C4-2B (cell line): ENCODE results near the gene AMHR2.
"Not testable (repeated sequence)": the region's sequence is repeated elsewhere in the genome, so short reads cannot be mapped to it uniquely, and the experiment has no call there.

ENCODE experiments used
- H3K27ac ChIP-seq: fragments of 450-650 bp; 2 replicates; pipeline ENCODE4 v1.5.1; 2017
- ZFX ChIP-seq: fragments of 450-650 bp; IDR thresholded peaks from 2 replicates; pipeline ENCODE4 v1.6.1; 2017
- TF ChIP-seq, protein P1 (sequence below): fragments of 450-650 bp; conservative IDR thresholded peaks from 2 replicates; pipeline ENCODE4 v1.5.1; 2017; ENCODE audit warnings: mild to moderate bottlenecking

Gene AMHR2

DNA sequence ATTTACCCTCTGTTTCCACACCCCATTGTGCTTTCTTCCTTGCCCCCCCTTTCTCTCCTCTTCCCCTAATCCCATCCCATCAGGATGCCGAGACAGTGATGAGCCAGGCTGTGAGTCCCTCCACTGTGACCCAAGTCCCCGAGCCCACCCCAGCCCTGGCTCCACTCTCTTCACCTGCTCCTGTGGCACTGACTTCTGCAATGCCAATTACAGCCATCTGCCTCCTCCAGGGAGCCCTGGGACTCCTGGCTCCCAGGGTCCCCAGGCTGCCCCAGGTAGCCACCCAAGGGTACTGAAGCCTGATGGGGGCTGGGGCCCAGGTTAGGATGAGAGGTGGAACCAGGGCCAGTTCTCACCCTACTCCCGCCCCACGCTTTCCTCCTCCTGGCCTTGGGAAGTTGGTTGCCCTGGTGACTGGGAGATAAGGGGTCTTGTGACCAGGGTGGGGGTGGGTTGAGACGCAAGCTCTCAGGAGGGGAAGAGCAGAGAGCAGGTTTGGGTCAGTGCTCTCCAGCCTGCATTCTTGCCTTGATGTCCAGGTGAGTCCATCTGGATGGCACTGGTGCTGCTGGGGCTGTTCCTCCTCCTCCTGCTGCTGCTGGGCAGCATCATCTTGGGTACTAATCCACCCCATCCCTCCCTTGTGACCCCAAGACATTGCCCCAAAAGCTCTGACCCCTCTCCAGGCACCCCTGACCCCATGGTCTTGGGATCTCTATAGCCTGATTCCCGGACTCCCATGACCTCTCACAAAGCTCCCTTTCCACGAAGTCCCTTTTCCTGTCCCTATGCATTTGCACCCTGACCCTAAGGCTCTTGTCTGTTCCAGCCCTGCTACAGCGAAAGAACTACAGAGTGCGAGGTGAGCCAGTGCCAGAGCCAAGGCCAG lies 1.2 kb downstream of the AMHR2 start:
- TF ChIP-seq, protein P1, sequence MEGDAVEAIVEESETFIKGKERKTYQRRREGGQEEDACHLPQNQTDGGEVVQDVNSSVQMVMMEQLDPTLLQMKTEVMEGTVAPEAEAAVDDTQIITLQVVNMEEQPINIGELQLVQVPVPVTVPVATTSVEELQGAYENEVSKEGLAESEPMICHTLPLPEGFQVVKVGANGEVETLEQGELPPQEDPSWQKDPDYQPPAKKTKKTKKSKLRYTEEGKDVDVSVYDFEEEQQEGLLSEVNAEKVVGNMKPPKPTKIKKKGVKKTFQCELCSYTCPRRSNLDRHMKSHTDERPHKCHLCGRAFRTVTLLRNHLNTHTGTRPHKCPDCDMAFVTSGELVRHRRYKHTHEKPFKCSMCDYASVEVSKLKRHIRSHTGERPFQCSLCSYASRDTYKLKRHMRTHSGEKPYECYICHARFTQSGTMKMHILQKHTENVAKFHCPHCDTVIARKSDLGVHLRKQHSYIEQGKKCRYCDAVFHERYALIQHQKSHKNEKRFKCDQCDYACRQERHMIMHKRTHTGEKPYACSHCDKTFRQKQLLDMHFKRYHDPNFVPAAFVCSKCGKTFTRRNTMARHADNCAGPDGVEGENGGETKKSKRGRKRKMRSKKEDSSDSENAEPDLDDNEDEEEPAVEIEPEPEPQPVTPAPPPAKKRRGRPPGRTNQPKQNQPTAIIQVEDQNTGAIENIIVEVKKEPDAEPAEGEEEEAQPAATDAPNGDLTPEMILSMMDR = no peak
- no peak for TF ChIP-seq ZFX
- peak overlapping the region; percentile 38; the same call in 1 of the 2 replicates for H3K27ac ChIP-seq

DNA sequence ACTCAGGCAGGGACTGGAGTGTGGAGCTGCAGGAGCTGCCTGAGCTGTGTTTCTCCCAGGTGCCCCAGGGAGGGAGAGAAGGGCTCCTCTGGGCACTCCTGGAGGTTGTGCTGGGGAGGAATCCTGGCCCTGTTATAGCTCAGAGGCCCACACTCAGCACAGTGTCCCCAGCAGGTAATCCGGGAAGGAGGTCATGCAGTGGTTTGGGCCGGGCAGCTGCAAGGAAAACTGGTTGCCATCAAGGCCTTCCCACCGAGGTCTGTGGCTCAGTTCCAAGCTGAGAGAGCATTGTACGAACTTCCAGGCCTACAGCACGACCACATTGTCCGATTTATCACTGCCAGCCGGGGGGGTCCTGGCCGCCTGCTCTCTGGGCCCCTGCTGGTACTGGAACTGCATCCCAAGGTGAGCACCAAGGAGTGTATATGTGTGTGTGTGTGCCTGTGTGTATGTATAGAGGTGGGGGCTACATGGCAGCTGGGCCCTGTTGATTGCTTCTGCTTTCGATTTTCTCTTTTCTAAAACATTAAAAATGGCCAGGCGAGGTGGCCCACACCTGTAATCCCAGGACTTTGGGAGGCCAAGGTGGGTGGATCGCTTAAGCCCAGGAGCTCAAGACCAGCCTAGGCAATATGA lies 2.0 kb downstream of the AMHR2 start:
- TF ChIP-seq, protein P1 = no peak
- TF ChIP-seq ZFX = no peak
- H3K27ac ChIP-seq = peak overlapping the region; percentile 38; the same call in 1 of the 2 replicates

DNA sequence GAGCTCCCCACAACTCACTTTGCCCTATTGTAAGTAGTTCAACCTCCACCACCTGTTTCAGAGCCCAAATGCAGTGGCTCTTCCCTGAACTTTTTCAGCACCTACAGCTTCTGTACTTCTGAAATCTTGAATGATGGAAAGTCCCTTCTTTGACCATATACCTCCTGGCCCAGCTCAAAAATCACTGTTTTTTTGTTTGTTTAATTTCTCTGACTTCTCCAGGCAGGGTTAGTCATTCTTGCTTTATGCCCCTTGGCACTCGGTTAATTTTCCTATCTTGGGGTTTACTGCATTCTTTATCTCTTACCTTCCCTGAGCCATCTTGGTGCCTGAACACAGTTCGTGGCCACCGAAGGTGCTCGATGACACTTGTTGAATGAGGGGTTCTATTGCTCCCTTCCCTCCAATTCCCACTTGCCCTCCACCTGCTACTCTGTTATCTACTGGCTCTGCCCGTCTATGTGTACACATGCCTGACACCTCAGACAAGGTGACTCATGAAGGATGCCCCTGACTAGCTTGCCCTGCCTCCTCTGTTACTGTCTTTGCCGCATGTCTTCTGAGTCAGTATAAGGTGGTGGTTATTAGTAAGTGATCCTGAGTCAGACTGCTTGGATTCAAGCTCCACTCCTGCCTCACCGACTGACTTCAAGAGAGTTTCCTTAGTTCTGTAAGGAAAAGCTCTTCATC lies 4.4 kb downstream of the AMHR2 start:
- H3K27ac ChIP-seq = no peak overlapping the region
- no peak for TF ChIP-seq ZFX
- TF ChIP-seq, protein P1 = no peak

DNA sequence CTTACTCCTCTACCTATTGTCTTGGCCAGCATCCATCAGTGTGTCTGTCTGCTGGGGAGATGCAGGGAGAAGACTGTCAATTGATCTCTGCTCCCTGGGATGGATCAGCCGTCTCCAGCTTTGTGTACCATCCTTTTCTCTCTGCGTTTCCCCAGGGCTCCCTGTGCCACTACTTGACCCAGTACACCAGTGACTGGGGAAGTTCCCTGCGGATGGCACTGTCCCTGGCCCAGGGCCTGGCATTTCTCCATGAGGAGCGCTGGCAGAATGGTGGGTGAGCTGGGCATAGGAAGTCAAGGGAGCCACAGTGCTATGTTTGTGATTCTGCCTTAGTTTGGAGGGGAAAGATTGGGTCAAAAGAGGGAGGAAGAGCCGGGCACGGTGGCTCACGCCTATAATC lies 5.1 kb downstream of the AMHR2 start:
- H3K27ac ChIP-seq = no peak overlapping the region
- no peak for TF ChIP-seq ZFX
- TF ChIP-seq, protein P1 = no peak

DNA sequence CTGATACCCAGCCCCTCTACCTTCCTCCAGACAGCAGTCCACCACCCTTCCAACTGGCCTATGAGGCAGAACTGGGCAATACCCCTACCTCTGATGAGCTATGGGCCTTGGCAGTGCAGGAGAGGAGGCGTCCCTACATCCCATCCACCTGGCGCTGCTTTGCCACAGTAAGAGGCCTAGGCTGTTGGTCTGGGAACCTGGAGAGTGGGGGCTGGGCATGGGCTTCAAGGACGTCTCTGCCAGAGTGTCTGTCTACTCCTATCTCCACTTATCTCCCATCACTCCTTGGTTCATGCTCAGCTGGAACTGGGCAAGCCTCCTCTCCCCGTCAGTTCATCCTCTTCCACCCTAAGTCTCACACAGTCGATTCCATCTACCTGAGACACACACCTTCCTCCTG lies 6.5 kb downstream of the AMHR2 start:
- TF ChIP-seq, protein P1 = no peak
- no peak for TF ChIP-seq ZFX
- H3K27ac ChIP-seq = no peak overlapping the region

DNA sequence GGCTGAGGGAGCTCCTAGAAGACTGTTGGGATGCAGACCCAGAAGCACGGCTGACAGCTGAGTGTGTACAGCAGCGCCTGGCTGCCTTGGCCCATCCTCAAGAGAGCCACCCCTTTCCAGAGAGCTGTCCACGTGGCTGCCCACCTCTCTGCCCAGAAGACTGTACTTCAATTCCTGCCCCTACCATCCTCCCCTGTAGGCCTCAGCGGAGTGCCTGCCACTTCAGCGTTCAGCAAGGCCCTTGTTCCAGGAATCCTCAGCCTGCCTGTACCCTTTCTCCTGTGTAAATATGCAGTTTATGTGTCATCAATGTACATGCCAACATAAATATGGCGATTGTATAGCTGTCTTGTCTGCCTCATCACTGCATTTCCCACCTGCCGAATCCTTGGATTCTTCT lies 7.5 kb downstream of the AMHR2 start:
- no peak overlapping the region for H3K27ac ChIP-seq
- TF ChIP-seq, protein P1 = no peak
- TF ChIP-seq ZFX = no peak

DNA sequence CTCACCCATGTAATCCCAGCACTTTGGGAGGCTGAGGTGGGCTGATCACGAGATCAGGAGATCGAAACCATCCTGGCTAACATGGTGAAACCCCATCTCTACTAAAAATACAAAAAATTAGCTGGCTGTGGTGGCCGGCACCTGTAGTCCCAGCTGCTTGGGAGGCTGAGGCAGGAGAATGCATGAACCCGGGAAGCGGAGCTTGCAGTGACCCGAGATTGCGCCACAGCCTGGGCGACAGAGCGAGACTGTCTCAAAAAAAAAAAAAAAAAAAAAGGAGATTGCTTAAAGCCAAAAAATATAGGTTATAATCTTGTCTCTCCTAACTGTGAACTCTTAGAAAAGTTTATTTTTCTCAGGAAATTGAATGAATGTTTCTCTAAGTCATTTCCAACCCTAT lies 11.7 kb downstream of the AMHR2 start:
- not testable (repeated sequence) for H3K27ac ChIP-seq

DNA sequence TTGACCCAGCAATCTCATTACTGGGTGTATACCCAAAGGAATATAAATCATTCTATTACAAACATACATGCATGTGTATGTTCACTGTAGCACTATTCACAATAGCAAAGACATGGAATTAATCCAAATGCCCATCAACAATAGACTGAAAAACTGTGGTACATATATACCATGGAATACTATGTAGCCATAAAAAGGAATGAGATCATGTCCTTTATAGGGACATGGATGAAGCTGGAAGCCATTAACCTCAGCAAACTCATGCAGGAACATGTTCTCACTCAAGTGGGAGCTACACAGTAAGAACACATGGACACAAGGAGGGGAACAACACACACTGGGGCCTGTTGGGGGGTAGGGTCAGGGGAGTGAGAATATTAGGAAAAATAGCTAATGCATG lies 15.9 kb downstream of the AMHR2 start:
- not testable (repeated sequence) for H3K27ac ChIP-seq
